GM19463 (cell line): ENCODE results near the gene DNAH11.

Source experiments
- ATAC-seq: cut with Tn5 transposase; IDR thresholded peaks from one replicate; pipeline ENCODE4 v1.9.1; 2021; ENCODE audit warnings: mild to moderate bottlenecking, moderate library complexity; ENCODE audit not compliant: unreplicated experiment

Gene DNAH11

DNA sequence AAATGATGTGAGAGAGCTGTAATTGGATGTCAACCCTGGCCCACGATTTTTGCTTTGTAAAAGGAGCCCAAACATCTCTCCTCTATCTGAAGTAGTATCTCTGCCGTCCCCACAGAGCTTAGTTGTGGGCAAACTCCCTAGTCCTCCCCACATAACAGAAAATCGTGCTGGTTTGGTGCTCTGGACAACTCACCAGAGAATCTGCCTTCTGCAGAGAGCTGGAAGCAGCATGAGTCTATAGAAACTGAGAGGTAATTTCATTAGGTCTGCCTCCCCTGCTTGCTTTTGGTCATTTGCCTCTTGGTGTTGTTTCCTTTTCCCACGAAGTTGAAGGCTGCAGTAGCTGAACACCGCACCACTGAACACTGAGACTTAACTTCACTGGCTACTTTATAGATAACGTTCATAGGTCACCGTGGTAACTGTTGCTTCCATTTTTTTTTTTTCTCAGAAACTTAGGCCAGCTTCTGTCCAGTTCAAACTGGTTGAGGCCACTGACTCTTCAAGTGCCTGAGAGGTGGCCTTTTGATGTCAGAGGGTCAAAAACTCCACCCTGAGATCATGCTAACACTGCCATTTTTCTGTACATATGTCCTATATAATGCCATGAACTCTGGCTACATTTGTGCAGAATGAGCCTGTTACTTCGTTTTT, 406.2 kb downstream of the DNAH11 start:
- no peak for ATAC-seq
